ENCODE data around the gene SMARCC2. TPM values are rescaled to one million over a fixed set of nuclear protein-coding genes. Genes with fewer than 3 reads are reported as not detected.

Gene SMARCC2
- total RNA-seq (100 to 1,000 TPM in 5 of 7 donors, 10 to 100 TPM in 2; 57.9 to 172 (median 117) TPM), polyA plus RNA-seq (100 to 1,000 TPM in 1 of 2 donors, 10 to 100 TPM in 1; 66.4 to 139 TPM)
- long read RNA-seq, donor 1, full-length matches to known transcripts, result 13 of 320 reads
- long read RNA-seq, donor 1, partial matches to known transcripts, result 225 of 320 reads
- long read RNA-seq, donor 1, other reads (novel, unspliced or antisense), result 82 of 320 reads
- long read RNA-seq, donor 2, full-length matches to known transcripts, result 6 of 14 reads
- long read RNA-seq, donor 2, partial matches to known transcripts, result 8 of 14 reads
- long read RNA-seq, donor 2, other reads (novel, unspliced or antisense), result 0 of 14 reads
- long read RNA-seq, donor 3, full-length matches to known transcripts, result 56 of 289 reads
- long read RNA-seq, donor 3, partial matches to known transcripts, result 50 of 289 reads
- long read RNA-seq, donor 3, other reads (novel, unspliced or antisense), result 183 of 289 reads

GRCh38 chr12:56189099-56189917, at the start of gene SMARCC2:
Gene SMARCC2, minus strand, starts transcription at chr12:56189483. Its CDS starts 22 bp downstream, at chr12:56189461.
- intact Hi-C loops (cut with DNase I), result loop anchor here in 3 of 4 donors (2.0 kb wide), 2 partner anchors 61 to 69 kb away; partner anchors contain the start of gene ESYT1 (in 1 of the 3)
- peak within 1 kb of the TSS; percentile 83 to 93 for H3K27ac ChIP-seq
- no peaks in the 10 kb centered on the region for H3K9me3 ChIP-seq
- WGBS, 3 donors, result 0 to 1% (median 1%) methylated on average over 56 to 92 of the region's 93 CpGs
- TF ChIP-seq CTCF (IDR thresholded peaks at IDR 0.05) (peak; percentile 54 to 89 (median 67)), EP300 (IDR thresholded peaks at IDR 0.05) (no peak), POLR2A (IDR thresholded peaks at IDR 0.05) (peak; percentile 49)
- no peaks in the 10 kb centered on the region for H3K27me3 ChIP-seq
- peak; percentile 85 to 91 (median 89) for DNase-seq
- H3K36me3 ChIP-seq, result no peaks in the 10 kb centered on the region
- H3K4me3 ChIP-seq, result peak within 1 kb of the TSS; percentile 93
- H3K4me1 ChIP-seq (ENCODE audit: insufficient read depth), result peaks cover 3% of the 10 kb centered on the region

GRCh38 chr12:56237552-56237951, 48.3 kb upstream of the SMARCC2 start:
- Histone ChIP-seq H3K4me3 (no peak overlapping the region), H3K4me1 (ENCODE audit: insufficient read depth) (no peaks in the 10 kb centered on the region), H3K9me3 (no peaks in the 10 kb centered on the region), H3K27me3 (no peaks in the 10 kb centered on the region), H3K36me3 (no peaks in the 10 kb centered on the region), H3K27ac (no peak overlapping the region)
- TF ChIP-seq CTCF (IDR thresholded peaks at IDR 0.05) (no peak), POLR2A (IDR thresholded peaks at IDR 0.05) (no peak), EP300 (IDR thresholded peaks at IDR 0.05) (no peak)
- DNase-seq, result no peak
- WGBS, 3 donors, result 51 to 59% (median 53%) methylated on average over 11 of the region's 11 CpGs
- intact Hi-C loops (cut with DNase I), result no loop called here

GRCh38 chr12:56236985-56237384, 47.7 kb upstream of the SMARCC2 start:
- no peak for DNase-seq
- H3K36me3 ChIP-seq, result no peaks in the 10 kb centered on the region
- no peaks in the 10 kb centered on the region for H3K27me3 ChIP-seq
- no peak overlapping the region for H3K27ac ChIP-seq
- TF ChIP-seq CTCF (IDR thresholded peaks at IDR 0.05) (no peak), POLR2A (IDR thresholded peaks at IDR 0.05) (no peak), EP300 (IDR thresholded peaks at IDR 0.05) (no peak)
- WGBS, 3 donors, result 60 to 76% (median 70%) methylated on average over 5 of the region's 5 CpGs
- no peak overlapping the region for H3K4me3 ChIP-seq
- no peaks in the 10 kb centered on the region for H3K9me3 ChIP-seq
- H3K4me1 ChIP-seq (ENCODE audit: insufficient read depth), result no peaks in the 10 kb centered on the region
- intact Hi-C loops (cut with DNase I), result no loop called here

- Histone ChIP-seq H3K27me3 (no peaks in the 10 kb centered on the region), H3K4me3 (no peak overlapping the region), H3K9me3 (no peaks in the 10 kb centered on the region), H3K36me3 (no peaks in the 10 kb centered on the region), H3K27ac (no peak overlapping the region), H3K4me1 (ENCODE audit: insufficient read depth) (no peaks in the 10 kb centered on the region)
- 90 to 95% (median 93%) methylated on average over 6 of the region's 6 CpGs for WGBS, 3 donors
- intact Hi-C loops (cut with DNase I), result no loop called here
- TF ChIP-seq EP300 (IDR thresholded peaks at IDR 0.05) (no peak), POLR2A (IDR thresholded peaks at IDR 0.05) (no peak), CTCF (IDR thresholded peaks at IDR 0.05) (no peak)
- DNase-seq, result no peak
Measured at GRCh38 chr12:56236091-56236490, 46.8 kb upstream of the SMARCC2 start.

Measured in ovary (tissue), 10 donors.